NCI-H446 treated with DMSO at 0.1 percent for 48 hours (cell line): ENCODE results near the gene CCL15.
"Not testable (repeated sequence)": the region's sequence is repeated elsewhere in the genome, so short reads cannot be mapped to it uniquely, and the experiment has no call there.

Source experiments
- DNase-seq: peaks from one replicate; lab custom pipeline; 2025; lab: John Stamatoyannopoulos, UW

CCL15 gene, protein sequence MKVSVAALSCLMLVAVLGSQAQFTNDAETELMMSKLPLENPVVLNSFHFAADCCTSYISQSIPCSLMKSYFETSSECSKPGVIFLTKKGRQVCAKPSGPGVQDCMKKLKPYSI

DNA sequence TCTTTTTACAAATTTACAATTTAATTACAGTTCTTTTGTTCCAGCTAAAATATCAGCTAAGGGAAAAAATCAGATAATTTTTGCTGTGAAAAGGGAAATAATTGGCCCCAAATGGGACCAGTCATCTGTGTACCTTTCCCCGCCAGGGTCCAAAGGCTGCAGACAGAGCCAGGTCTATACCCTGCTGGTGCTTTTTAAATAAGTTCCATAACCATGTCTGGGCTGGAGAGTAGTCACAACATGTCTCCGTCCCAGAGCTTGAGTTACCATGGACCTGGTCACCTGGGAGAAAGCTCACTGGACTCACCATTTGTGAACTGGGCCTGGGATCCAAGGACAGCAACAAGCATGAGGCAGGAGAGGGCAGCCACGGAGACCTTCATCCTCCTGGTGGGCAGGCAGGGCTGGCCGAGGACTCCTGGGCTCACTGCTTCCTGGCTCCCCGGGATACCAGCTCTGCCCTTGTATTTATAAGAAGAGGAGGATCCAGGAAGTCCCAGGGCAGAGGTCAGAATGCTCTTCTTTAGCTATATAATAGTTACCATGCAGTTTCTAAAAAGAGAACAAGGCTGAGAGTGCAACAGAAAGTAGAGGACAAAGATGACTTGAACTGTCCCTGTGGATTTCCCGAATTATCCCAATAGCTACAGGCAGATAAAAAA lies at the start of gene CCL15:
Gene CCL15, minus strand, starts transcription at position 444 of the 662 bp plus-strand sequence. Its CDS starts 61 bp downstream, at position 383.
- DNase-seq, result no peak

DNA sequence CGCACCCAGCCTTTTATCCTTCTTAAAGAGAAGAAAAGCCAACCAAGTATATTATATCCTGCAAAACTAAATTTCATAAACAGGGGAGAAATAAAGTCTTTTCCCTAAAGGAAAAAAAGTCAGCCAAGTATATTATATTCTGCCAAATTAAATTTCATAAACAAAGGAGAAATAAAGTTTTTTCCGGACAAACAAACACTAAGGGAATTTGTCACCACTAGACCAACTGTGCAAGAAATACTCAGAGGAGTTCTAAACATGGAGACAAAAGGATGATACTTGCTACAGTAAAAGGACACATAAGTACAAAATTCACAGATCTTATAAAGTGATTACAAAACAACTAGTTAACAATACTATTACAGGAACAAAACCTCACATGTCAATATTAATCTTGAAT lies 48.3 kb upstream of the CCL15 start:
- no peak for DNase-seq

DNA sequence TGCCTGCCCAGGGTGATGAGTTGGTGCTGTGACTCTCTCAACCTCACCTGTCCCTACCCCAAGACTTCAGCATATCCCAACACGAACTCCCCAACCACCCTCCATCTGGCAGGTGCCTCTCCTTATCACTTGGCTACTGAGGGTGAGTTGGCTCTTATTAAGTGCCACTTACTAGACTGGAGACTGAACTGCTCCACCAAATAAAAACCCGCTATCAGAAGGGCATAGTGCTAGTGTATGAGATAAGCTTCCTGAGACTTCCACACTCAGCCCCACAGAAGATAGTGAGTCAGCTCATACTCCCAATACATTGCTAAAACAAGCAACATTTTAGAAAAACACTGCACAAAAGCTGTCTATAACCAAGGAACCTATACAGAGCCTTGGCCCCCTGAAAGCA lies 46.7 kb upstream of the CCL15 start:
- DNase-seq, result no peak

DNA sequence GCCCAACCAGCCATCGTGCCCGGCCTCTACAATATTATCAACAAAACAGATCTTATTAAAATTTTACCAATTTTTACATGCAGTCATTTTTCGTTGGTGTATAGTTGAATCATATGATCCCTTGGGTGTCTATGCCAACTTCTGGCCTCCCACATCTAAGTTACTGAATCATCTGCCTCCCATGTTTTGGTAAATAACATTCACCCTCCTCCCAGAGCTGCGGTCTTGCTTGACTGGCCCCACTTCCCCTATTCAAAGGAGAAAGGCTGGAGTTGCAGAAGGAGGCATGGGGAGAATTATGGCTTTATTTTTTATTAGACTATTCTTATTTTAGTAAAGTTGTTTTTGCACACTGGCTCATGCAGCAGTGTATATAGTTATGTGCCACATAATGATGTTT lies 34.9 kb upstream of the CCL15 start:
- no peak for DNase-seq

GRCh38 chr17:36034127-36034526 lies 32.8 kb upstream of the CCL15 start:
- DNase-seq, result no peak

GRCh38 chr17:36030956-36031355 lies 29.6 kb upstream of the CCL15 start:
- DNase-seq, result no peak

DNA sequence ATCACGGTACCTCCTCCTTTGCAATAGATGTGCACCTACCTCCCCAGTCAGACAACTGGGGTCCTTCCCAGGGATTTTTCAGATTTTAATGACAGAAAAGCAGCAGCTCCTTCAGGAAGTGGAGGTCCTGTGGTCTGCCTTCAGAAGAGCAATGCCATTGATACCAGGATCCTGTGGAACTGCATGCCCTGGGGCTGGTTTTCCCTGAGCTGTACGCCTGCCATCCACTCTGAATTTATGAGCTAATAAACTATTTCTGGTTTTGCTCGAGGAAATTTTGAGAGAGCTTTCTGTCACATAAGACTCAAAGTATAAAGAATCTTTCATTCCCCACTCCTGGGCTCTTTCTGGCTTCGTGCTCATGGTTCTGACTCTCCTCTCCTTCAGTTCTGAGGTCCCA lies 26.4 kb upstream of the CCL15 start:
- DNase-seq, result no peak

DNA sequence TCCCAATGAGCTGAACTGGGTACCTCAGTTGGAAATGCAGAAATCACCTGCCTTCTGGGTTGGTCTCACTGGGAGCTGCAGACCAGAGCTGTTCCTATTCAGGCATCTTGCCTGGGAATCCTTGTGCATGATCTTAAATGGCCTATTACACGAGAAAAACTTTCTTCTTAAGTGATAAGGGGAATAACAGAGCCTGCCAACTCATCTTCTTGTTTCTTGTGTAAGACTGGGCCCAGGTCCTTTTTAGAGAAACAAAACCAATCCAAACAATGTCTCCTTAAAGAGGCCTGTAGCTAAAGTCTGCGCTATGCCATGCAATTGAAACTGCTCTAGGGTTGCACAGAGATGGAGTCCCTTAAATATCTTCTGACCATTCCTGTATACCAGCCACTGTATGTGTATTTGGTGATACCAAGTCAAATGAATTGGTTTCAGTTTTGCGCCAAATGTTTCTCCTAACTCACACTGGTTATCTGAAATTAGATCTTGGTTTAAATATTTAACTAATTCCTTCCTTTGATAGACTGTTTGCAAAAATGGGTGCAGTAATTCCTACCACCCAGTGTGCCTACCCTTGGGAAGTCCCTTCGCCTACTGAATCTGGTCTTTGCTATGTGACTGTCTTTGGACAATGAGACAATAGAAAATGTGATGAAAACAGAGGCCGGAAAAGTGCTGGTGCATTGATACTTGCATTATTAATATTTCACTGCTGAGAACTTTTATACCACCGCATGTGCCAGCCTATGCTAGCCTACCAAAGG lies 22.9 kb upstream of the CCL15 start:
- no peak for DNase-seq

DNA sequence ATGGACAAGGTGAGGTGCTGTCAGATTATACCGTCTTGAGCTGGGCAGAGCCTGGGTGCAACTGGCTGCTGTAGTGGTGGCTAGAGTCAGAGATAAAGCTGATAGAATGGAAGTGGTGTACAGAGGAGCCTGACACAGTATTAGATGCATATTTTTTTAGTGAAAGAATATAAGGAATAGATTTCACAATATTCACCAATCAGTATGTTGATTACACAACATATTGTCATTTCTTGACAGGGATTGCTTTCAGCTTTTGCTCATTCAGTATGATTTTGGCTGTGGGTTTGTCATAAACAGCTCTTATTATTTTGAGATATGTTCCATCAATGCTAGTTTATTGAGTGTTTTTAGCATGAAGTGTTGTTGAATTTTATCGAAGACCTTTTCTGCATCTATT lies 18.1 kb upstream of the CCL15 start:
- no peak for DNase-seq

DNA sequence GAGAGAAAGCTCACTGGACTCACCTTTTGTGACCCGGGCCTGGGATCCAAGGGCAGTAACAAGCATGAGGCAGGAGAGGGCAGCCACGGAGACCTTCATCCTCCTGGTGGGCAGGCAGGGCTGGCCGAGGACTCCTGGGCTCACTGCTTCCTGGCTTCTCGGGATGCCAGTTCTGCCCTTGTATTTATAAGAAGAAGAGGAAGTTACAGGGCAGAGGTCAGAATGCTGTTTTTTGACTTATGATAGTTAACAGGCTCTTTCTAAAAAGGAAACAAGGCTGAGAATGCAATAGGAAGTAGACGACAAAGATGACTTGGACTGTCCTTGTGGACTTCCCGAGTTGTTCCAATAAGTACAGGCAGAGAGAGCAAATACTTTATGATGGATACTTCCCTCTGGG lies 16.4 kb upstream of the CCL15 start, which contains the start of gene CCL23:
Gene CCL23, minus strand, starts transcription at position 174 of the 400 bp plus-strand sequence. Its CDS starts 75 bp downstream, at position 99.
- DNase-seq, result no peak

GRCh38 chr17:36016555-36016954 lies 15.2 kb upstream of the CCL15 start:
- no peak for DNase-seq

DNA sequence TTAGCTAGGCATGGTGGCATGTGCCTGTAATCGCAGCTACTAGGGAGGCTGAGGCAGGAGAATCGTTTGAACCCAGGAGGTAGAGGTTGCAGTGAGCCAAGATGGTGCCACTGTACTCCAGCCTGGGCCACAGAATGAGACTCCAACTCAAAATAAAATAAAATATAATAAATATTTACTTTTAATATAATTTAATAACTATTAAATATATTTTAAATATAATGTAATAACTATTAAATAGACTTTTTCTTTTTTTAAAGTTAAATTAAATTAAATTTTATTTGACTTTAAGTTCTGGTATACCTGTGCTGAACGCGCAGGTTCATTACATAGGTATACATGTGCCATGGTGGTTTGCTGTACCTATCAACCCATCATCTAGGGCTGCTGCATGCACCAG lies 14.5 kb upstream of the CCL15 start:
- not testable (repeated sequence) for DNase-seq

- DNase-seq, result no peak
Measured at GRCh38 chr17:36014946-36015345, 13.6 kb upstream of the CCL15 start.

DNA sequence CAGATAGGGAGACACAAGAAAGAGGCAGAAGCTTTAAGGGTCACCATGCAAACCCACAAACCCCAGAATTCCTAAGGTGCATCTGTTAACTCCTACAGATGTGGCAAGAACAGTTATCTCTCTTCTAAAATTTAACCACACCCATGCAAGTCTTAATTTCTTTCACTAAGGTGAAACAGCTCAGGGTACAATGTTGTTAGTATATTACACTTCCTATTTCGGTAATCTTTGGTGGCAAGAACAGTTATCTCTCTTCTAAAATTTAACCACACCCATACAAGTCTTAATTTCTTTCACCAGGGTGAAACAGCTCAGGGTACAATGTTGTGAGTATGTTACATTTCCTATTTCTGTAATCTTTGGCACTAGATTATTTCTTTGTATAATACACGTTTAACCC lies 9.8 kb upstream of the CCL15 start:
- DNase-seq, result no peak

DNA sequence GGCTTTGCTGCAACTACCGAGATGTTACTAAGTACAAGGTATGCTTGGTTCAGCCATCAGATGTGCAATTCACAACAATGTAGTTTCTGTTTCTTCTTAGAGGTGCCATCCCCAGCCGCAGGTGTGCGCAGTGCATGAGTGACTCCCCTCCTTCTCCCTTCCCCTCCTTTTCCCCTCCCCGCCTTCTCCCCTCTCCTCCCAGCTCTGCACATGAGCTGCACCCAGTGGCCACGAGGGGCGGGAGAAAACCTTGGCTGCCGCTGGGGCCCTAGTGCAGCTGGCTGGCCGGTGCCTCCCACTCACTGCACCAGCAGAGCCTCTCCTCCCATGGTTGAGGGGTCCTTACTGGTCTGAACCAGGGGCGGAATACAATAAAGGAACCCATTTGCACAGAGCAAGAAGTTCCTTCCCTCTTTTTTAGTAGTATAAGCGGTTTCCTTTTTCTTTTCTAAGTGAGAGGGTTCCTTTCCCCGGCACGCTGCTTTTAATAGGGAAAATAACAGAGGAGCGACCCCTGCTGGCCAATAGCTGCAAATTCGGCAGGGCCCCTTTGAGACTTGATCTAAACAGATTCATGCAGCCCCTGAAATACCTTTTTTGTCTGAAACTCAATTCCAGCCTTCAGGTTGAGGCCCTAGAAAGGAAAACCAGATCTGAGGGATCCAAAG lies 7.8 kb upstream of the CCL15 start:
- DNase-seq, result no peak

- no peak for DNase-seq
Measured at GRCh38 chr17:36004594-36005108, 3.3 kb upstream of the CCL15 start.

GRCh38 chr17:36002631-36003030 lies 1.3 kb upstream of the CCL15 start:
- DNase-seq, result no peak

- DNase-seq, result no peak
Measured at GRCh38 chr17:36001862-36002603, 680 bp upstream of the CCL15 start.

GRCh38 chr17:36000732-36001109 lies 632 bp downstream of the CCL15 start:
- no peak for DNase-seq

DNA sequence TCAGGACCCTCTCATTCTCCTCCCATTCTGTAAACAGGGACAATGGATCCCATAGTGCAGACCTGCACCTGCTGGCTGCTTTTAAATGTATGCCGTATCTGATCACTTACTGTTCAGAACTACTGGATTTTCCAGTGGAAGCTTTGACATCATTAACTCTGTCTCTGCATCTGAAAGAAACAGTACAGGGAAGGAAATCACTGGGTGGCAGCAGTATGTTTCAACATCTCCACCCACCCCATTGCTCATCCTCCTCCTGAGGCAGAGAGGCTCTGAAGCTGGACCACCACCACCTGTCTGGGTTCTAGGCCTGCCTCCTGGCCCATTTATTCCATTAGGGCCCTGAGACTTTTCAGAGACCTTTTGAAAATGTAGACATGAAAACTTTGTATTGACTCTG lies 2.6 kb downstream of the CCL15 start:
- no peak for DNase-seq

DNA sequence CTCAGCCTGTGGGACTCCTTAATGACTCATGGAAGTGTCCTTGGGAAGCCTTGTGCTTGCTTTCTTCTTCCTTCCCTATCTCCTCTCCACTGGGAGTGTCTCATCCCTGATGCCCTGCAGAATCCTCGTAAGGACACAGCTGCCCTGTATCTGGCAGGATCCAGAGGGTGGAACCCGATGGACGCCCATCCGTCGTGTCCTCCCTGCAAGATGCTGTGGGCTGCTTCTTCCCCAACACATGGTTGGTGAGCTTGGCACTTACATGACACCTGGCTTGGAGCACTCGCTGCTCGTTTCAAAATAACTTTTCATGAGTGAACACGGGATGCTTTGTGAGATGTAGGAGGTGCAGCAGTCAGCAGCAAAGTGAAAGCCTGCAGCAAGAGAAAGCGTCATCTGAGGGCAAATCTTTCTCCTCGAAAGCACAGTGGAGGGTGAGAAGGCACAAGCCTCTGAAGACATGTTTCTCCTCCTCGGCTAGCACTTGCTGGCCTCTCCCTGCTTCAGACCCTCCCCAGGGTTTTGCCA lies 3.3 kb downstream of the CCL15 start:
- DNase-seq, result no peak

DNA sequence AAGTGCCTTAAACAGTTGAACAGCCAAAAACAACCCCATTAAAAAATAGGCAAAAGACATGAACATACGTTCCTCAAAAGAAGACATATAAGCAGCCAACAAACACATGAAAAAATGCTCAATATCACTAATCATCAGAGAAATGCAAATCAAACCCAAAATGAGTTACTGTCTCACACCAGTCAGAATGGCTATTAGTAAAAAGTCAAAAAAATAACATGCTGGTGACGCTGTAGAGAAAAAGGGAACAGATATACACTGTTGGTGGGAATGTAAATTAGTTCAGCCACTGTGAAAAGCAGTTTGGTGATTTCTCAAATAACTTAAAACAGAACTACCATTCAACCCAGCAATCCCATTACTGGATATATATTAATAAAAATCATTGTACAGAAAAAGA lies 6.0 kb downstream of the CCL15 start:
- not testable (repeated sequence) for DNase-seq
